H1 (cell line): ENCODE measurements around the gene SPSB1. TPM values are rescaled to one million over a fixed set of nuclear protein-coding genes. Genes with fewer than 3 reads are reported as not detected.
A peak's percentile ranks its signal among the peaks of the same experiment; 100 is the strongest.

Experiments
- CTCF ChIA-PET: fragments of 300-600 bp; sonication (Branson Sonifier 250); formaldehyde crosslinking; loops from one replicate; lab custom pipeline; 2021; ENCODE audit not compliant: partially characterized antibody; lab: Charles Lee
- POLR2A ChIA-PET: fragments of 300-600 bp; sonication (Branson Sonifier 250); formaldehyde crosslinking; loops from one replicate; lab custom pipeline; 2021; ENCODE audit warnings: inconsistent platforms; ENCODE audit not compliant: partially characterized antibody; lab: Charles Lee
- DNase-seq, 2 experiments: peaks; one replicate each; pipeline versions ENCODE4 v3.0.0 to v3.0.0-alpha.2; 2010 to 2022; ENCODE audit warnings: low spot score in 2 of 2, low read depth in 1 of 2, mixed read lengths in 1 of 2
- FAIRE-seq: peaks from 2 replicates; lab custom pipeline; 2011; peaks lifted over from hg19 to GRCh38; lab: Jason Lieb, UNC
- H2AFZ ChIP-seq: 2 replicates; pipeline ENCODE4 v1.8.1; 2012; ENCODE audit warnings: low read length, inconsistent platforms
- H2AK5ac ChIP-seq: 2 replicates; pipeline ENCODE4 v1.6.1; 2013; ENCODE audit warnings: low read depth, low read length
- H2BK120ac ChIP-seq: replicated peaks from 2 replicates; pipeline ENCODE3; 2013; ENCODE audit warnings: low read depth, low read length, inconsistent platforms
- H2BK12ac ChIP-seq: 2 replicates; pipeline ENCODE4 v1.6.1; 2013; ENCODE audit warnings: low read depth, low read length
- H2BK15ac ChIP-seq: 2 replicates; pipeline ENCODE4 v1.6.1; 2013; ENCODE audit warnings: low read length
- H2BK20ac ChIP-seq: 2 replicates; pipeline ENCODE4 v1.6.1; 2013; ENCODE audit warnings: low read length
- H2BK5ac ChIP-seq: 2 replicates; pipeline ENCODE4 v1.6.1; 2013; ENCODE audit warnings: low read depth, low read length
- H3K14ac ChIP-seq: 2 replicates; pipeline ENCODE4 v1.6.1; 2013; ENCODE audit warnings: inconsistent platforms; ENCODE audit not compliant: insufficient read length
- H3K18ac ChIP-seq: 2 replicates; pipeline ENCODE4 v1.6.1; 2013; ENCODE audit warnings: low read length; ENCODE audit errors: extremely low read depth
- H3K23ac ChIP-seq: 2 replicates; pipeline ENCODE4 v1.6.1; 2013; ENCODE audit warnings: inconsistent platforms; ENCODE audit not compliant: insufficient read length
- H3K23me2 ChIP-seq: 2 replicates; pipeline ENCODE4 v1.6.1; 2013; ENCODE audit warnings: low read depth, low read length
- H3K27ac ChIP-seq: 2 replicates; pipeline ENCODE4 v1.6.1; 2011; ENCODE audit warnings: low read depth, low read length, inconsistent platforms
- H3K27me3 ChIP-seq, 4 experiments: replicated peaks in 1 of 4; 1 replicate in 1 of 4; 2 replicates in 3 of 4; pipeline versions ENCODE4 v1.6.1 to v1.8.1; 2011 to 2013; ENCODE audit warnings: low read length in 3 of 4, mild to moderate bottlenecking in 3 of 4, inconsistent platforms in 2 of 4, mixed read lengths in 2 of 4, moderate library complexity in 1 of 4; ENCODE audit not compliant: control insufficient read depth in 3 of 4, insufficient read depth in 3 of 4; ENCODE audit errors: extremely low read depth in 1 of 4
- H3K36me3 ChIP-seq, 4 experiments: 2 replicates each; pipeline versions ENCODE4 v1.6.1 to v1.8.1; 2011 to 2013; ENCODE audit warnings: mild to moderate bottlenecking in 4 of 4, low read length in 3 of 4, moderate library complexity in 2 of 4, control low read depth in 1 of 4, inconsistent platforms in 1 of 4; ENCODE audit not compliant: insufficient read depth in 4 of 4, control insufficient read depth in 2 of 4
- H3K4ac ChIP-seq: replicated peaks from 2 replicates; pipeline ENCODE3; 2013; ENCODE audit warnings: low read length, low read depth, mixed read lengths, inconsistent platforms; ENCODE audit not compliant: insufficient read length
- H3K4me1 ChIP-seq, 4 experiments: replicated peaks in 1 of 4; 1 replicate in 1 of 4; 2 replicates in 3 of 4; pipeline versions ENCODE4 v1.6.1 to v1.8.1; 2011 to 2013; ENCODE audit warnings: low read length in 3 of 4, inconsistent platforms in 2 of 4, mixed read lengths in 1 of 4; ENCODE audit not compliant: insufficient read depth in 4 of 4, control insufficient read depth in 3 of 4
- H3K4me2 ChIP-seq, 2 experiments: 2 replicates each; pipeline versions ENCODE4 v1.6.1 to v1.8.1; 2011 to 2013; ENCODE audit warnings: low read depth in 2 of 2, low read length in 2 of 2, control low read depth in 1 of 2, inconsistent platforms in 1 of 2, mild to moderate bottlenecking in 1 of 2; ENCODE audit not compliant: insufficient read depth in 1 of 2
- H3K4me3 ChIP-seq, 4 experiments: fragments of 200-600, 300-600 bp in 1 of 4; sonication (generic), shearing (Covaris generic), sonication (Bioruptor Twin) in 1 of 4; 2 replicates each; pipeline versions ENCODE4 v1.5.1 to v1.8.1; 2011 to 2016; ENCODE audit warnings: low read length in 4 of 4, low read depth in 3 of 4, control low read depth in 2 of 4, inconsistent platforms in 2 of 4, mild to moderate bottlenecking in 2 of 4, mixed read lengths in 1 of 4, moderate library complexity in 1 of 4; ENCODE audit not compliant: insufficient read depth in 2 of 4; ENCODE audit errors: extremely low read depth in 1 of 4
- H3K56ac ChIP-seq: replicated peaks from 2 replicates; pipeline ENCODE3; 2013; ENCODE audit warnings: low read depth, mild to moderate bottlenecking, mixed read lengths, low read length, inconsistent platforms; ENCODE audit not compliant: insufficient read length
- H3K79me1 ChIP-seq: 2 replicates; pipeline ENCODE4 v1.6.1; 2013; ENCODE audit warnings: low read depth, low read length, control low read depth
- H3K79me2 ChIP-seq, 2 experiments: 2 replicates each; pipeline versions ENCODE4 v1.6.1 to v1.8.1; 2012 to 2013; ENCODE audit warnings: low read length in 2 of 2, mild to moderate bottlenecking in 2 of 2, inconsistent platforms in 1 of 2; ENCODE audit not compliant: insufficient read depth in 2 of 2, control insufficient read depth in 1 of 2
- H3K9ac ChIP-seq, 4 experiments: replicated peaks in 1 of 4; 1 replicate in 1 of 4; 2 replicates in 3 of 4; pipeline versions ENCODE4 v1.6.1 to v1.8.1; 2011 to 2013; ENCODE audit warnings: low read depth in 3 of 4, low read length in 3 of 4, control low read depth in 2 of 4, mild to moderate bottlenecking in 2 of 4, moderate library complexity in 2 of 4, inconsistent platforms in 1 of 4; ENCODE audit errors: extremely low read depth in 1 of 4
- H3K9me3 ChIP-seq, 2 experiments: 2 replicates each; pipeline versions ENCODE4 v1.6.1 to v1.8.1; 2012 to 2013; ENCODE audit warnings: mild to moderate bottlenecking in 2 of 2, moderate library complexity in 2 of 2, control low read depth in 1 of 2, inconsistent platforms in 1 of 2, low read depth in 1 of 2, low read length in 1 of 2, mixed read lengths in 1 of 2; ENCODE audit not compliant: insufficient read depth in 2 of 2
- H4K20me1 ChIP-seq, 2 experiments: replicated peaks in 1 of 2; 2 replicates each; pipeline versions ENCODE3 to v1.8.1; 2011 to 2013; ENCODE audit warnings: inconsistent platforms in 2 of 2, low read length in 2 of 2, mild to moderate bottlenecking in 1 of 2; ENCODE audit not compliant: insufficient read depth in 2 of 2, control insufficient read depth in 1 of 2
- H4K5ac ChIP-seq: 2 replicates; pipeline ENCODE4 v1.6.1; 2013; ENCODE audit warnings: low read length, low read depth, mixed read lengths, inconsistent platforms; ENCODE audit not compliant: insufficient read length
- H4K8ac ChIP-seq: 2 replicates; pipeline ENCODE4 v1.8.0; 2013; ENCODE audit warnings: mild to moderate bottlenecking, moderate library complexity, low read length, inconsistent platforms; ENCODE audit not compliant: insufficient read depth; ENCODE audit errors: extremely low read depth
- H4K91ac ChIP-seq: replicated peaks from 2 replicates; pipeline ENCODE3; 2013; ENCODE audit warnings: low read length, mixed read lengths, inconsistent platforms; ENCODE audit not compliant: insufficient read length
- JUND ChIP-seq: IDR thresholded peaks from 2 replicates; pipeline ENCODE4 v1.6.1; 2011; ENCODE audit warnings: mild to moderate bottlenecking, improper control_type of control experiment, low read length
- TBP ChIP-seq: IDR thresholded peaks from 2 replicates; pipeline ENCODE4 v1.6.1; 2011; ENCODE audit warnings: low read depth, low read length, improper control_type of control experiment
- TEAD4 ChIP-seq: IDR thresholded peaks from 2 replicates; pipeline ENCODE4 v1.6.1; 2012; ENCODE audit warnings: low read depth, low read length, inconsistent platforms, mixed read lengths
- ZNF274 ChIP-seq: IDR thresholded peaks from 2 replicates; pipeline ENCODE4 v1.7.0; 2012; ENCODE audit warnings: low read length, borderline replicate concordance; ENCODE audit errors: extremely low read depth
- WGBS, 2 experiments: shearing (Covaris generic) in 1 of 2; methylation state at CpG; one replicate each; pipeline versions ENCODE4 v1.1.6 to v1.1.7; 2013 to 2015; ENCODE audit warnings: low lambda C conversion rate in 2 of 2, mixed read lengths in 2 of 2, inconsistent platforms in 1 of 2, low coverage in 1 of 2, missing lambda C conversion rate in 1 of 2; ENCODE audit not compliant: insufficient replicate concordance in 2 of 2, insufficient coverage in 1 of 2, insufficient read length in 1 of 2; ENCODE audit errors: extremely low coverage in 1 of 2, missing lambda C conversion rate in 1 of 2; 5-methylcytosine and 5-hydroxymethylcytosine counted together
- polyA plus RNA-seq, 7 experiments: library from polyadenylated mRNA; depleted of rRNA in 3 of 7; stranded (reverse) in 5 of 7; unstranded in 2 of 7; fragments of >200 nt in 5 of 7; fragments of 200-250 nt in 2 of 7; gene quantifications; 1 replicate in 5 of 7; 2 replicates in 1 of 7; 4 replicates in 1 of 7; pipeline versions ENCODE4 v1.2.1 to v1.2.3, GENCODE V29; 2011 to 2013; ENCODE audit warnings: missing spikeins in 2 of 7, mixed read lengths in 2 of 7
- total RNA-seq: library from RNA; stranded (reverse); fragmentation: NEBNext Ultra II Directional; extraction: Animal tissue kit (Norgen Biotek cat#: 25700); gene quantifications from 2 replicates; pipeline ENCODE4 v1.2.1, GENCODE V29; 2021

SPSB1 gene
- total and polyA plus RNA-seq, 2 of the 8 experiments (the other 6 are each of a cell fraction or from before 2014, with no cell fraction given) = 5.3 to 6.4 TPM

- Histone ChIP-seq H3K4me3 (no peak overlapping the region), H2BK20ac (no peak overlapping the region), H3K4me2 (no peak overlapping the region), H3K79me2 (no peaks in the 10 kb centered on the region; a peak in 1 of 4 replicates), H3K36me3 (no peaks in the 10 kb centered on the region), H2BK5ac (no peak overlapping the region), H4K8ac (peak overlapping the region; percentile 53; the same call in 1 of the 2 replicates), H3K27ac (no peak overlapping the region), H2AFZ (no peak overlapping the region), H4K20me1 (peaks cover 0 to 9% of the 10 kb centered on the region in 2 experiments), H3K56ac (no peak overlapping the region), H3K4me1 (no peaks in the 10 kb centered on the region; a peak in 1 of 7 replicates), H3K27me3 (no peaks in the 10 kb centered on the region), H2BK120ac (no peak overlapping the region), H4K5ac (no peak overlapping the region), H4K91ac (no peak overlapping the region), H2BK15ac (no peak overlapping the region), H3K9me3 (no peaks in the 10 kb centered on the region), H3K14ac (no peak overlapping the region), H3K23me2 (no peaks in the 10 kb centered on the region), H3K79me1 (peaks cover 3% of the 10 kb centered on the region), H3K4ac (no peak overlapping the region), H3K18ac (no peak overlapping the region), H2BK12ac (no peak overlapping the region), H3K9ac (no peak overlapping the region), H3K23ac (no peak overlapping the region), H2AK5ac (no peak overlapping the region)
- FAIRE-seq (no peak), DNase-seq (no peak)
- no peak for TF ChIP-seq JUND
- no peak for TF ChIP-seq TEAD4
- TF ChIP-seq ZNF274 = no peak
- TF ChIP-seq TBP = no peak
- ChIA-PET POLR2A (no interaction called here), CTCF (interaction anchor here (0.7 to 3.2 kb wide), 3 partner anchors 15 to 152 kb away, joined by 3 to 8 read pairs (median 4); no protein-coding TSS in a partner anchor)
- WGBS, 2 experiments = 76% methylated on average over 6 of the region's 6 CpGs; no CpG with 5 or more reads in 1 of the 2 experiments
Measured at GRCh38 chr1:9303916-9304315, 11.2 kb downstream of the SPSB1 start.
